GM23338 (cell line): ENCODE results near the gene GJA4. TPM values are rescaled to one million over a fixed set of nuclear protein-coding genes. Genes with fewer than 3 reads are reported as not detected.
A peak's percentile ranks its signal among the peaks of the same experiment; 100 is the strongest.

Experiments used
- ATAC-seq: fragments of 200-7000 bp; cut with Tn5 transposase; 3 replicates; pipeline ENCODE4 v1.9.1; 2020
- DNase-seq: peaks from one replicate; pipeline ENCODE4 v3.0.0-alpha.2; 2015; ENCODE audit warnings: low spot score
- H2AFZ ChIP-seq: fragments of 200-600 bp; sonication (generic); 2 replicates; pipeline ENCODE4 v1.8.0; 2016; ENCODE audit warnings: antibody characterized with exemption, mild to moderate bottlenecking, moderate library complexity
- H3F3A ChIP-seq: fragments of 200-600 bp; sonication (generic); replicated peaks from 2 replicates; pipeline ENCODE4 v1.8.0; 2017; ENCODE audit warnings: antibody characterized with exemption, mixed run types, low read depth
- H3K27ac ChIP-seq: fragments of 200-600 bp; sonication (generic); 2 replicates; pipeline ENCODE4 v1.6.1; 2016; ENCODE audit warnings: low read depth
- H3K27me3 ChIP-seq: fragments of 200-600 bp; sonication (generic); 2 replicates; pipeline ENCODE4 v1.8.0; 2016; ENCODE audit warnings: mild to moderate bottlenecking, mixed run types, moderate library complexity; ENCODE audit not compliant: insufficient read depth
- H3K36me3 ChIP-seq: fragments of 200-600 bp; sonication (generic); 2 replicates; pipeline ENCODE4 v1.8.0; 2016; ENCODE audit warnings: mild to moderate bottlenecking; ENCODE audit not compliant: insufficient read depth
- H3K4me1 ChIP-seq: fragments of 200-600 bp; sonication (generic); 2 replicates; pipeline ENCODE4 v1.8.0; 2016; ENCODE audit warnings: mild to moderate bottlenecking, moderate library complexity; ENCODE audit not compliant: insufficient read depth
- H3K4me2 ChIP-seq: fragments of 200-600 bp; sonication (generic); 2 replicates; pipeline ENCODE4 v1.7.1; 2017; ENCODE audit warnings: mixed run types
- H3K4me3 ChIP-seq: fragments of 200-600 bp; sonication (generic); 2 replicates; pipeline ENCODE4 v1.6.1; 2016; ENCODE audit warnings: mixed run types
- H3K79me2 ChIP-seq: fragments of 200-600 bp; sonication (generic); replicated peaks from 2 replicates; pipeline ENCODE4 v1.8.0; 2017; ENCODE audit warnings: mild to moderate bottlenecking; ENCODE audit not compliant: insufficient read depth
- H3K9me2 ChIP-seq: fragments of 200-600 bp; sonication (generic); 2 replicates; pipeline ENCODE4 v1.8.0; 2017; ENCODE audit not compliant: insufficient read depth
- H4K20me1 ChIP-seq: fragments of 200-600 bp; sonication (generic); replicated peaks from 2 replicates; pipeline ENCODE4 v1.8.0; 2017; ENCODE audit warnings: mild to moderate bottlenecking; ENCODE audit not compliant: insufficient read depth
- H3K27ac Mint-ChIP-seq: 2 replicates; pipeline ENCODE4 v1.8.0; 2020; ENCODE audit warnings: inconsistent platforms, mild to moderate bottlenecking, moderate library complexity, mixed read lengths
- H3K27me3 Mint-ChIP-seq: 3 replicates; pipeline ENCODE4 v1.8.0; 2022; ENCODE audit warnings: low read depth, mild to moderate bottlenecking, moderate library complexity, mixed read lengths, inconsistent platforms; ENCODE audit not compliant: insufficient read depth, poor library complexity
- H3K36me3 Mint-ChIP-seq: 3 replicates; pipeline ENCODE4 v1.8.0; 2021; ENCODE audit warnings: low read depth, mild to moderate bottlenecking, inconsistent platforms, moderate library complexity, mixed read lengths
- H3K4me1 Mint-ChIP-seq: 3 replicates; pipeline ENCODE4 v1.8.0; 2020; ENCODE audit warnings: mild to moderate bottlenecking, inconsistent platforms, mixed read lengths
- H3K4me3 Mint-ChIP-seq: 3 replicates; pipeline ENCODE4 v1.8.0; 2021; ENCODE audit warnings: moderate library complexity, mild to moderate bottlenecking, inconsistent platforms, mixed read lengths
- H3K9me3 Mint-ChIP-seq: 3 replicates; pipeline ENCODE4 v1.8.0; 2020; ENCODE audit warnings: moderate library complexity, mild to moderate bottlenecking, inconsistent platforms, mixed read lengths
- CREB1 ChIP-seq: fragments of 250-450 bp; sonication (Bioruptor Pico); IDR thresholded peaks from 2 replicates; pipeline ENCODE4 v1.5.0; 2020; ENCODE audit warnings: low read depth, mild to moderate bottlenecking, moderate library complexity
- EZH2 ChIP-seq: fragments of 200-600 bp; sonication (generic); IDR thresholded peaks from one replicate; pipeline ENCODE4 v1.8.0; 2017; ENCODE audit warnings: antibody characterized with exemption, mild to moderate bottlenecking, low read depth; ENCODE audit not compliant: unreplicated experiment
- JUNB ChIP-seq: IDR thresholded peaks from one replicate; pipeline ENCODE4 v1.6.1; 2016; ENCODE audit warnings: antibody characterized with exemption; ENCODE audit not compliant: unreplicated experiment
- NANOG ChIP-seq: IDR thresholded peaks from 2 replicates; pipeline ENCODE4 v1.6.1; 2016; ENCODE audit warnings: antibody characterized with exemption, borderline replicate concordance
- POLR2AphosphoS5 ChIP-seq: IDR thresholded peaks from 2 replicates; pipeline ENCODE4 v1.6.1; 2016; ENCODE audit warnings: antibody characterized with exemption, low read depth
- polyA plus RNA-seq: library from polyadenylated mRNA; unstranded; fragments of >200 nt; fragmentation: Nextera tagmentation; extraction: Ambion mirVana; gene quantifications from 2 replicates; pipeline ENCODE4 v1.2.1, GENCODE V29; 2016
- total RNA-seq: library from RNA; depleted of rRNA; stranded (reverse); fragments of >200 nt; shearing (Covaris generic); gene quantifications from 2 replicates; pipeline ENCODE4 v1.2.3, GENCODE V29; 2014
- TF ChIP-seq, protein P1 (sequence below): IDR thresholded peaks from one replicate; pipeline ENCODE4 v1.6.1; 2018; ENCODE audit warnings: antibody characterized with exemption; ENCODE audit not compliant: unreplicated experiment
- TF ChIP-seq, protein P2 (sequence below), 2 experiments: fragments of 200-600 bp in 1 of 2; sonication (generic) in 1 of 2; conservative IDR thresholded peaks; 2 replicates each; pipeline versions ENCODE4 v1.5.1 to v1.6.1; 2016 to 2017; ENCODE audit warnings: antibody characterized with exemption in 2 of 2, low read depth in 2 of 2, mild to moderate bottlenecking in 2 of 2, moderate library complexity in 1 of 2

The GJA4 gene
- total and polyA plus RNA-seq, 2 experiments from 2014 or later, result 0.95 to 2.2 TPM

DNA sequence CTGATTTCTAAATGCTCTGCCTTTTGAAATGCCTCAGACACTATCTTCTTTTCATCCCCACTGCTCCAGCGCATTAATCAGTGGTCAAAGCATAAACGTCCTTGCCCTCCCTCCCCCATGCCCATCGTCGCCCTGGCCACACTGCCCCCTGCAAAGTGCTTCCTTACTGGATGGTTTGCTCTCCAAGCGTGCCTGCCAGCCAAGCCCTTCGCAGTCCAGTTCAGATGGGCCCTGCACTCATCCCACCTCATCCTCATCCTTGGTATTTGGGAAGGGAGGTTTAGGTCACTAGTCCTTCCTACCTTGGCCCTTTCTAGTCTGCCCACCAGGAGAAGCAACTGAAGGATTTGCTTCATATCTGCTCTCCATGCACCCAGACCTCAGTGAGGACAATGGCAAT is 3.1 kb downstream of the GJA4 start:
- TF ChIP-seq, protein P1, sequence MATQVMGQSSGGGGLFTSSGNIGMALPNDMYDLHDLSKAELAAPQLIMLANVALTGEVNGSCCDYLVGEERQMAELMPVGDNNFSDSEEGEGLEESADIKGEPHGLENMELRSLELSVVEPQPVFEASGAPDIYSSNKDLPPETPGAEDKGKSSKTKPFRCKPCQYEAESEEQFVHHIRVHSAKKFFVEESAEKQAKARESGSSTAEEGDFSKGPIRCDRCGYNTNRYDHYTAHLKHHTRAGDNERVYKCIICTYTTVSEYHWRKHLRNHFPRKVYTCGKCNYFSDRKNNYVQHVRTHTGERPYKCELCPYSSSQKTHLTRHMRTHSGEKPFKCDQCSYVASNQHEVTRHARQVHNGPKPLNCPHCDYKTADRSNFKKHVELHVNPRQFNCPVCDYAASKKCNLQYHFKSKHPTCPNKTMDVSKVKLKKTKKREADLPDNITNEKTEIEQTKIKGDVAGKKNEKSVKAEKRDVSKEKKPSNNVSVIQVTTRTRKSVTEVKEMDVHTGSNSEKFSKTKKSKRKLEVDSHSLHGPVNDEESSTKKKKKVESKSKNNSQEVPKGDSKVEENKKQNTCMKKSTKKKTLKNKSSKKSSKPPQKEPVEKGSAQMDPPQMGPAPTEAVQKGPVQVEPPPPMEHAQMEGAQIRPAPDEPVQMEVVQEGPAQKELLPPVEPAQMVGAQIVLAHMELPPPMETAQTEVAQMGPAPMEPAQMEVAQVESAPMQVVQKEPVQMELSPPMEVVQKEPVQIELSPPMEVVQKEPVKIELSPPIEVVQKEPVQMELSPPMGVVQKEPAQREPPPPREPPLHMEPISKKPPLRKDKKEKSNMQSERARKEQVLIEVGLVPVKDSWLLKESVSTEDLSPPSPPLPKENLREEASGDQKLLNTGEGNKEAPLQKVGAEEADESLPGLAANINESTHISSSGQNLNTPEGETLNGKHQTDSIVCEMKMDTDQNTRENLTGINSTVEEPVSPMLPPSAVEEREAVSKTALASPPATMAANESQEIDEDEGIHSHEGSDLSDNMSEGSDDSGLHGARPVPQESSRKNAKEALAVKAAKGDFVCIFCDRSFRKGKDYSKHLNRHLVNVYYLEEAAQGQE, result no peak
- TF ChIP-seq JUNB, result no peak
- H3F3A ChIP-seq, result no peaks in the 10 kb centered on the region
- H3K9me3 Mint-ChIP-seq, result no peaks in the 10 kb centered on the region
- H3K27ac Mint-ChIP-seq, result no peak overlapping the region
- 0 out of 2 replicates have a peak, but pooled peaks cover 4% of the 10 kb centered on the region for H3K9me2 ChIP-seq
- H3K79me2 ChIP-seq, result no peaks in the 10 kb centered on the region
- H3K36me3 ChIP-seq, result no peaks in the 10 kb centered on the region
- H4K20me1 ChIP-seq, result no peaks in the 10 kb centered on the region
- ATAC-seq (no peak), DNase-seq (no peak)
- H3K4me1 Mint-ChIP-seq, result peaks cover 21% of the 10 kb centered on the region
- H3K4me3 ChIP-seq, result no peak overlapping the region
- no peak overlapping the region for H3K4me2 ChIP-seq
- H2AFZ ChIP-seq, result no peak overlapping the region
- H3K4me1 ChIP-seq, result no peaks in the 10 kb centered on the region; the same call in 1 of the 2 replicates
- H3K27me3 ChIP-seq, result peaks cover 23% of the 10 kb centered on the region; the same call in 1 of the 2 replicates
- H3K4me3 Mint-ChIP-seq, result no peak overlapping the region
- no peaks in the 10 kb centered on the region; the same call in 2 of the 3 replicates for H3K36me3 Mint-ChIP-seq
- no peak overlapping the region for H3K27ac ChIP-seq
- H3K27me3 Mint-ChIP-seq, result peaks cover 24% of the 10 kb centered on the region

DNA sequence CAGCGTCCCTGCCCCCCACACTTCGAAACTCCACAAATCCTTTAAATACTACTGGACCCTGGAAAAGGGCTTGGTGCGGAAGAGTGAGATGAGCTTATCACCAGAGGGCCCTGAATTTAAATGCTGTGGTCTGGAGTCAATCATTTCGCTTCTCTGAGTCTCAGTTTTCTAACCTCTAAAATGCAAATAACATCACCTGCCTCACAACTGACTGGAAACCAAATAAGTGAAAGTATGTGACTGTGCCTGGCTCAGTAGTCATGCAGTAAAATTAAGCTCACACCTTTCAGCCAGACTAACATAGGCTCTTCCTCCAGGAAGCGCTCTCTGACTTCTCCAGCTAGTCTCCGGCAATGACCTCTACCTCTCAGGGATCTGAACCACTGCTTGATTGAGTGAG is 4.2 kb downstream of the GJA4 start:
- peaks cover 19% of the 10 kb centered on the region for H3K4me1 Mint-ChIP-seq
- H3K4me2 ChIP-seq, result 0 out of 2 replicates have a peak overlapping the region, but pooled peaks have one; percentile 20
- no peak overlapping the region for H3K4me3 ChIP-seq
- no peaks in the 10 kb centered on the region; the same call in 2 of the 3 replicates for H3K36me3 Mint-ChIP-seq
- no peaks in the 10 kb centered on the region; the same call in 1 of the 2 replicates for H3K4me1 ChIP-seq
- no peaks in the 10 kb centered on the region for H3K36me3 ChIP-seq
- 0 out of 2 replicates have a peak, but pooled peaks cover 4% of the 10 kb centered on the region for H3K9me2 ChIP-seq
- H3K9me3 Mint-ChIP-seq, result no peaks in the 10 kb centered on the region
- H3F3A ChIP-seq, result no peaks in the 10 kb centered on the region
- peak overlapping the region; percentile 69; the same call in 1 of the 2 replicates for H2AFZ ChIP-seq
- peaks cover 18% of the 10 kb centered on the region for H3K27me3 Mint-ChIP-seq
- H3K79me2 ChIP-seq, result no peaks in the 10 kb centered on the region
- no peak overlapping the region for H3K27ac ChIP-seq
- no peak for ATAC-seq
- peaks cover 18% of the 10 kb centered on the region; the same call in 1 of the 2 replicates for H3K27me3 ChIP-seq
- H3K4me3 Mint-ChIP-seq, result no peak overlapping the region
- TF ChIP-seq EZH2 (no peak), NANOG (no peak), CREB1 (no peak), POLR2AphosphoS5 (no peak)
- TF ChIP-seq, protein P2, sequence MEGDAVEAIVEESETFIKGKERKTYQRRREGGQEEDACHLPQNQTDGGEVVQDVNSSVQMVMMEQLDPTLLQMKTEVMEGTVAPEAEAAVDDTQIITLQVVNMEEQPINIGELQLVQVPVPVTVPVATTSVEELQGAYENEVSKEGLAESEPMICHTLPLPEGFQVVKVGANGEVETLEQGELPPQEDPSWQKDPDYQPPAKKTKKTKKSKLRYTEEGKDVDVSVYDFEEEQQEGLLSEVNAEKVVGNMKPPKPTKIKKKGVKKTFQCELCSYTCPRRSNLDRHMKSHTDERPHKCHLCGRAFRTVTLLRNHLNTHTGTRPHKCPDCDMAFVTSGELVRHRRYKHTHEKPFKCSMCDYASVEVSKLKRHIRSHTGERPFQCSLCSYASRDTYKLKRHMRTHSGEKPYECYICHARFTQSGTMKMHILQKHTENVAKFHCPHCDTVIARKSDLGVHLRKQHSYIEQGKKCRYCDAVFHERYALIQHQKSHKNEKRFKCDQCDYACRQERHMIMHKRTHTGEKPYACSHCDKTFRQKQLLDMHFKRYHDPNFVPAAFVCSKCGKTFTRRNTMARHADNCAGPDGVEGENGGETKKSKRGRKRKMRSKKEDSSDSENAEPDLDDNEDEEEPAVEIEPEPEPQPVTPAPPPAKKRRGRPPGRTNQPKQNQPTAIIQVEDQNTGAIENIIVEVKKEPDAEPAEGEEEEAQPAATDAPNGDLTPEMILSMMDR (conservative IDR thresholded peaks at IDR 0.05; ENCODE audit: low read depth in 2 of 2), result peak in 1 of 2 experiments; percentile 18; a peak in 1 of 4 replicates
- H3K27ac Mint-ChIP-seq, result peak overlapping the region; percentile 24; the same call in 1 of the 2 replicates
- no peak for DNase-seq
- H4K20me1 ChIP-seq, result no peaks in the 10 kb centered on the region
